ENCODE measurements around the gene CDH23. TPM values are rescaled to one million over a fixed set of nuclear protein-coding genes. Genes with fewer than 3 reads are reported as not detected.

Gene CDH23
- total and polyA plus RNA-seq, 2 of the 8 experiments (the other 6 are each of a cell fraction or from before 2014, with no cell fraction given), result 1.9 to 4.9 TPM

- no peak overlapping the region for H3K18ac ChIP-seq (ENCODE audit: extremely low read depth, low read length)
- no peak overlapping the region for H2BK20ac ChIP-seq (ENCODE audit: low read length)
- no peak overlapping the region for H2AFZ ChIP-seq (ENCODE audit: low read length)
- ChIA-PET CTCF (ENCODE audit: partially characterized antibody) (interaction anchor here (0.9 to 5.5 kb wide), 4 partner anchors 12 to 288 kb away, joined by 3 to 63 read pairs (median 4); no protein-coding TSS in a partner anchor), POLR2A (ENCODE audit: partially characterized antibody) (interaction anchor here (0.6 kb wide), 1 partner anchor 14 kb away, joined by 3 read pairs; no protein-coding TSS in a partner anchor)
- H3K4me2 ChIP-seq (ENCODE audit: insufficient read depth in 1 of 2, low read depth in 2 of 2, low read length in 2 of 2), result no peak overlapping the region
- no peaks in the 10 kb centered on the region; a peak in 1 of 7 replicates for H3K27me3 ChIP-seq (replicated peaks in 1 of 4; ENCODE audit: control insufficient read depth in 3 of 4, extremely low read depth in 1 of 4, insufficient read depth in 3 of 4, low read length in 3 of 4)
- peaks cover 0 to under 1% of the 10 kb centered on the region in 2 experiments; a peak in 1 of 4 replicates for H3K9me3 ChIP-seq (ENCODE audit: insufficient read depth in 2 of 2, low read depth in 1 of 2, low read length in 1 of 2)
- H4K8ac ChIP-seq (ENCODE audit: extremely low read depth, insufficient read depth, low read length), result no peak overlapping the region
- H3K36me3 ChIP-seq (ENCODE audit: control insufficient read depth in 2 of 4, insufficient read depth in 4 of 4, low read length in 3 of 4), result no peaks in the 10 kb centered on the region
- no peak overlapping the region for H3K27ac ChIP-seq (ENCODE audit: low read depth, low read length)
- no peaks in the 10 kb centered on the region for H3K79me2 ChIP-seq (ENCODE audit: control insufficient read depth in 1 of 2, insufficient read depth in 2 of 2, low read length in 2 of 2)
- TF ChIP-seq EZH2 (IDR thresholded peaks at IDR 0.05; ENCODE audit: low read depth, low read length, severe bottlenecking) (no peak), EGR1 (IDR thresholded peaks at IDR 0.05; ENCODE audit: borderline replicate concordance, low read depth, low read length) (no peak), USF2 (IDR thresholded peaks at IDR 0.05; ENCODE audit: low read length) (no peak), CHD2 (IDR thresholded peaks at IDR 0.05; ENCODE audit: low read length) (no peak), MAFK (IDR thresholded peaks at IDR 0.05; ENCODE audit: low read depth, low read length) (no peak), NRF1 (IDR thresholded peaks at IDR 0.05; ENCODE audit: low read depth, low read length) (no peak)
- H3K14ac ChIP-seq (ENCODE audit: insufficient read length), result no peak overlapping the region
- H3K56ac ChIP-seq (replicated peaks; ENCODE audit: insufficient read length, low read depth, low read length), result no peak overlapping the region
- WGBS, 2 experiments (ENCODE audit: extremely low coverage in 1 of 2, insufficient coverage in 1 of 2, insufficient read length in 1 of 2, insufficient replicate concordance in 2 of 2, low coverage in 1 of 2, low lambda C conversion rate in 2 of 2, missing lambda C conversion rate in 1 of 2), result 85% methylated on average over 7 of the region's 7 CpGs; no CpG with 5 or more reads in 1 of the 2 experiments
- H2BK15ac ChIP-seq (ENCODE audit: low read length), result no peak overlapping the region
- H3K4ac ChIP-seq (replicated peaks; ENCODE audit: insufficient read length, low read depth, low read length), result no peak overlapping the region
- no peak overlapping the region for H2BK120ac ChIP-seq (replicated peaks; ENCODE audit: low read depth, low read length)
- no peak for FAIRE-seq
- H3K4me1 ChIP-seq (replicated peaks in 1 of 4; ENCODE audit: control insufficient read depth in 3 of 4, insufficient read depth in 4 of 4, low read length in 3 of 4), result peaks cover 7 to 25% (median 9%) of the 10 kb centered on the region in 4 experiments
- no peak for DNase-seq (ENCODE audit: low read depth in 1 of 2, low spot score in 2 of 2)
- no peak overlapping the region for H2BK12ac ChIP-seq (ENCODE audit: low read depth, low read length)
- H3K23me2 ChIP-seq (ENCODE audit: low read depth, low read length), result no peaks in the 10 kb centered on the region
- no peaks in the 10 kb centered on the region for H3K79me1 ChIP-seq (ENCODE audit: low read depth, low read length)
- no peak overlapping the region for H2BK5ac ChIP-seq (ENCODE audit: low read depth, low read length)
- H3K23ac ChIP-seq (ENCODE audit: insufficient read length), result no peak overlapping the region
- H3K4me3 ChIP-seq (ENCODE audit: extremely low read depth in 1 of 4, insufficient read depth in 2 of 4, low read depth in 3 of 4, low read length in 4 of 4), result no peak overlapping the region
- no peak overlapping the region for H4K5ac ChIP-seq (ENCODE audit: insufficient read length, low read depth, low read length)
- no peak overlapping the region for H2AK5ac ChIP-seq (ENCODE audit: low read depth, low read length)
- no peak overlapping the region for H4K91ac ChIP-seq (replicated peaks; ENCODE audit: insufficient read length, low read length)
- no peaks in the 10 kb centered on the region for H4K20me1 ChIP-seq (replicated peaks in 1 of 2; ENCODE audit: control insufficient read depth in 1 of 2, insufficient read depth in 2 of 2, low read length in 2 of 2)
- no peak overlapping the region for H3K9ac ChIP-seq (replicated peaks in 1 of 4; ENCODE audit: extremely low read depth in 1 of 4, low read depth in 3 of 4, low read length in 3 of 4)
Measured at GRCh38 chr10:71683301-71683700, 286.6 kb downstream of the CDH23 start.
